ENCODE measurements around the gene CRIP3.

Gene CRIP3

DNA sequence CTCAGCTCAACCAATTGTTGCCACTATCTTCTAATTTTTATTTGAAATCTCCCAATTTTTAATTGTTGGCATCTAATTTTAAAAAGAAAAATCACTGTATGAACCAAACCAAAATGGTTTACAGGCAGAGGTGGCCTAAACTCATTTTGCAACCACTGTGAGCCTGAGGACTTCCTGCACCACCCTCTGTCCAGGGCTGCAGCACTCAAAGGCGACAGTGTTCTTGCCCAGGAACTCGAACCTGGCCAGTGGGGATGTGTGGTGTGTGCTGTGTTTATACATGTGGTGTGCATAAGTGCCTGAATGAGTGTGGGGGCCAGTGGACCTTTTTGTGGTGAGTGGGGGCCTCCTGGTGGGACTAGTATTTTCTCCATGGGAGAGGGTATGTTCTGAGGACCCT is 34.9 kb downstream of the CRIP3 start:
- DNase-seq (ENCODE audit: low read depth) = no peak

DNA sequence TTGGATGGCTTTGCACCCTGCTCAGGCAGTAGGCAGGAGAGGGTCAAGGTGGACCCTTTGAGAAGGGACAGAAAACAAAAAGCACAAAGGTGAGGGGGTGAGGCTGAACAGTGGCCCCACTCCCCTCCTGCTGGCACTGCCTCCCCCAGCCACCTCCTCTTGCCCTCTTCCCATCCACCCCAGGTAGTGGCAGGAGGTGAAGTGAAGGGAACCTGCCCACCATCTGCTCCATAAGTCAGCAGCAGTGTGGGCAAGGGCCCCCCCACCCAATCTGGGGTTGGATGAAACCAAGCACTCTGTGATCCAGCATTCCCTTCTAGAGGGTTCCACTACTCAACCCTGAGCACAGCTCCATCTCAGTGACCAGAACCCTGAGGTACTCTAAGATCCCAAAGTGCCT is 36.7 kb downstream of the CRIP3 start:
- no peak for DNase-seq (ENCODE audit: low read depth)

DNA sequence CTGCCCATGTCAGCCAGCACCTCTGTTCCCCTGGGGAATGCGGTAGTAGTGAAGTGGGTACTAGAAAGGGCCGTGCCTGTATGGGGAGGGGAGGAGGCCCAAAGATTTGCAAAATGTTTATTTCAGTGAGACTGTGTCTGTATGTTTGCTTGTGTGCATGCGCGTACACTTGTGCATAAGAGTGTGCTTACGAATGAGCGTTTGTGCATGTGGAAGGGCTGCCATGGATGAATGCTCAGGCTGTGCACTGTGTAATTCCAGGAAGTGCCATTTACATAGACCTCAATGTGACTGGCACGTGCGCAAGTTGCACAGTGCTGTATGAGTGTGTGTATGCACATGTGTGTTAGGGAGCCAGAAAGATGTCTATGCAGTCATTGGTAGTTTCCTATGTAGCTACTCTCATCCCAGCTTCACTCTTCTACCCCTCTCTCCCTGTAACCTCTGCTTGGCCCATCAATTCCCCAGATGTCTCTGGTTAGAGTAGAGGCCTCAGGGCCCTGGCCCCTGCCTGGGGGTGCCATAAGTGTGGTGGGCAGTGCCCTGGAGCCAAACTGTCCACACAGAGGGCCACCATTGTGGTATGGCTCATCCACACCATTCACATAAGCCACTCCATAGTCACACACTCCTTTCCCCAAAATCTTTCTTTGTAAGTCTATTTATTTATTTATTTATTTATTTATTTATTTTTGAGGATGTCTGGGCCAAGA is 37.4 kb downstream of the CRIP3 start:
- no peak for DNase-seq (ENCODE audit: low read depth)

DNA sequence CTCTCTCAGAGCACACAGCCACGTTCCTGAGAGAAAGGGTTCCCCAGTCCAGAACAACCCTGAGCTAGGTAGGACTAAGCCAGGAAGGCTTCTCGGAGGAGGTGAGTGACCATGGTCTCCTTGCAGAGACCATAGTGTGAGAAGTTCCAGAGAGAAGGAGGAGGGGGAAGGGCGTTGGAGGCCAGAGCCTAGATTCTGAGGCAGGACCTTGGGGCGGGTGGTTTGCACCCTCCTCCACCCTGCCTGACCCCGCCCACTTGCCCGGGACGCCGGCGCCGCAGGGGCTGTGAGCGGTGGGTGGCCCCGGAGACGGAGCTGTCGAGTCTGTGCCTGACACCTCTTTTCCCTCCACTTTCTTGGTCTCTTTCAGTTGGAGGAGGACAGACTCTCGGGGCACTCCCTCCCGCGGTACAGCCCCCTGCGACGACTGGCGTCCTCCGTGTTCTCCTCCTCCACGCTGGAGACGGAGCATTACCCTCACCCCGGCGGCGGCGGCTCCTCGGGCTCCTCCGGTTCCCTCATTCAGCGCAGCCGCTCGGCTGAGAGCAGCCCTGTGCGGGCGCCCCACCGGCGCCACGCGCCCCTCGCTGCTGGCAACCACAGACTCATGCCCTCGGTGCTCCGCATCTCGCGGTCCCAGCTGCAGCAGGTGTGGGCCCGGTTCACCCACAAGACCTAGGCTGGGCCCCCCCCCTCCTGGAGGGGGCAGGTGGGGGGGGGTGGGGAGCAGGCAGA is 39.2 kb downstream of the CRIP3 start:
- DNase-seq (ENCODE audit: low read depth) = peak; percentile 35

DNA sequence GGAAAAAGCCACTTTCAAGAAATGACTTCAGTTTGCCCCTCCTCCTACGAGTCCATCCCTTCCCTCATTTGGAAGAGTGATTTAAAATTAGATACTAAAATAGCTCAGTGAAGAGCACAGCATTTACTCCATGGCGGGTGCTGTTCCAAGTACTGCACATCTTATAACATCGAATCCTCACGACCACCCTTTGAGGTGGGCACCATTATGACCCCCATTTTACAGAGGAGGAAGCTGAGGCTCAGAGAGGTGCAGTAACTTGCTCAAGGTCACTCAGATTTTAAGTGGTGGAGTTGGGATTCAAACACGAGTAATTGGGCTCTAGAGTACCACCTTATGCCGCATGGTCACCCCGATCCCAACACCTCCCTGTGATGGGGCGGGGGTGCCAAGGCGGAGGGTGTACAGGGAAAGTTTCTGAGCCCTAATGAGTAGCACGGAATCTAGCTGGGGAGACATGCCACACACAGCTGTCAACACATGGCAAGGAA is 39.8 kb downstream of the CRIP3 start:
- DNase-seq (ENCODE audit: low read depth) = no peak

DNA sequence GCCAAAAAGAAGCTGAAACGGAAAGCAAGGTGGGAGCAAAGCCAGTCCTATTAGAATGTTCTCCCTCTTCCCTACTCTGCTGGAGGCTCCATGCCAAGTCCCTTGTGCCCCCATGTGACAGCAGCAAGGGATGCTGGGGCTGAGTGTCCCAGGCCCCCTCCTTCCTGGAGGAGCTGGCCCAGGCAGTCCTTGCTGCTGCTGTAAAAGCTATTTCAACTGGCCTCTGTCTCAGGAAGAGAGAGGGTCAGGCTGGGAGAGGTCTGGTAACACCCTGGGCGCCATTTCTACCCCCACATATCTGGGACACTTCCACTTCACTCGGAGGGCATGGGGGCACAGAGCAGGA is 40.3 kb downstream of the CRIP3 start:
- no peak for DNase-seq (ENCODE audit: low read depth)

DNA sequence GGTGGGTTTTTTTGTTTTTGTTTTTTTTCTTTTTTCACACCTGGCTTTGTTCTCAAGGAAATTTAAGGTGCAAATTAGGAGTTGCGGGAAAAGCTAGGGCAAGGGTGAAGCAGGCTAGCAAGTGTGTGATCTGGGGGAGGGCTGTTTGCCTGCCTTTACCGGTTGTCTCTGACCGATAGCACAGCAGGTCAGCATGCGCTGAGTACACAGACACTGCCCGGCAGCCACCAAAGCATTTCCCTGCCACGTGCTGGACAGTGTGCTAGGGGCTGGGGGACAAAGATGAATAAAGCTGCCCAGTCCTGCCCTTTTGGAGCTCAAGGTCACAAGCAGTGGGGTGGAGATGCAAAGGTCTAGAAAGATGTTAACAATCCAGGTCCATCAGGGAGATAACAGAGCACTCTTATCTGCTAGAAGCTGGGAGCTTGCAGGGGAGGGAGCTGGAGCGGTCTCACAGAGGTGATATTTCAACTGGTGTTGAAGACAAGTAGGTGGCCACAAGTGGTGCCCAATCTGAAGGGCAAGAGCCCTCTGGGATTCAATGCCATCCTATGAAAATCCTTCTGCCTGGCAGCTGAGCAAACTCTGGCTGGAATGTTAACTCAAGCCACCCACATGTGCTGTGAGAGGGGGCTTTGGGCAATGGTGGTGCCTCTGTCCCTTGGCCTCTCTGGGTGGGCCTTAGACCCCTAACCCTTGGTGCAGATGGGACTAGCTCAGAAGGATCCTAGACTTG is 40.8 kb downstream of the CRIP3 start:
- no peak for DNase-seq (ENCODE audit: low read depth)

DNA sequence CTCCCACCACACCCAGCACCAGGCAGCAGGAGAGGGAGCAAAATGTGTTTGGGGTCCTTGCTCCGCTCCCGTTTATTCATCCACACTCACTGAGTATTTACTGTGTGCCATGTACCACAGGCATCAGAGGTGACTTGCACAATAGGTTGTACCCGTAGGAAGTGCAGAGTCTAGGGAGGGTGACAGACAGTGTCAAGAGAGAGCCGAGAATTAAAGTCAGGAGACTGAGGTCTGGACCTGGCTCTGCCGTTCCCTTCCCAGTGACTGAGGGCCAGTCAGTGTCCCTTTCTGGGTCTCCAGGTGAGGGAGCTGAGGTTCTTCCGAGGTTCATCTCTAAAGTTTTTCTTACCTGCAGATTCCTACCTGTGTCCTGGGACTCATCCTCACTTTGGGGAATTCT is 43.1 kb downstream of the CRIP3 start:
- no peak for DNase-seq (ENCODE audit: low read depth)

DNA sequence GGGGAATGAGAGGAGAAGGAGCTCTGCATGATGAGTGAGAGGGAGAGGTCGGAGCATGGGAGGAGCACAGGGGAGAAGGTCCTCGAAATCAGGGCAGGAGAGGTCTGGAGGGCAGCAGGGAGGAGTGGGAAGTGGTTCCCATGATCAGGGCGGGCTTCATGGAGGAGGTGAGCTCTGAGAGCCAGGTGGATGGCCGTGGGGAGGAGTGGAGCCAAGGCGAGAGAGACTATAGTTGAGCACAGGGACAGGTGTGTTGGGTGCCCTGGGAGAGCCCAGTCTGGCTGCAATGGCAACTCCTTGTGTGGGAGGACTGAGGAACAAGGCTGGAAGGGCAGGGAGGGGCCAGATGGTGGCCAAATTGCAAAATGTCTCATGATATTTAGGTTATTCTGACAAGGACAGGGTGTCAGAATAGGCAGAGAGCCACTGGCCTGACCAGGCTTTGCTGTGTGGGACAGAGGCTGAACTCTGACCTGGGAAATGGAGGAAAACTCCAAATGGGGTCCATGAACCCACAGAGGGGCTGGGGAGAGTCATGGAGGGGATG is 44.0 kb downstream of the CRIP3 start:
- DNase-seq (ENCODE audit: low read depth) = no peak

DNA sequence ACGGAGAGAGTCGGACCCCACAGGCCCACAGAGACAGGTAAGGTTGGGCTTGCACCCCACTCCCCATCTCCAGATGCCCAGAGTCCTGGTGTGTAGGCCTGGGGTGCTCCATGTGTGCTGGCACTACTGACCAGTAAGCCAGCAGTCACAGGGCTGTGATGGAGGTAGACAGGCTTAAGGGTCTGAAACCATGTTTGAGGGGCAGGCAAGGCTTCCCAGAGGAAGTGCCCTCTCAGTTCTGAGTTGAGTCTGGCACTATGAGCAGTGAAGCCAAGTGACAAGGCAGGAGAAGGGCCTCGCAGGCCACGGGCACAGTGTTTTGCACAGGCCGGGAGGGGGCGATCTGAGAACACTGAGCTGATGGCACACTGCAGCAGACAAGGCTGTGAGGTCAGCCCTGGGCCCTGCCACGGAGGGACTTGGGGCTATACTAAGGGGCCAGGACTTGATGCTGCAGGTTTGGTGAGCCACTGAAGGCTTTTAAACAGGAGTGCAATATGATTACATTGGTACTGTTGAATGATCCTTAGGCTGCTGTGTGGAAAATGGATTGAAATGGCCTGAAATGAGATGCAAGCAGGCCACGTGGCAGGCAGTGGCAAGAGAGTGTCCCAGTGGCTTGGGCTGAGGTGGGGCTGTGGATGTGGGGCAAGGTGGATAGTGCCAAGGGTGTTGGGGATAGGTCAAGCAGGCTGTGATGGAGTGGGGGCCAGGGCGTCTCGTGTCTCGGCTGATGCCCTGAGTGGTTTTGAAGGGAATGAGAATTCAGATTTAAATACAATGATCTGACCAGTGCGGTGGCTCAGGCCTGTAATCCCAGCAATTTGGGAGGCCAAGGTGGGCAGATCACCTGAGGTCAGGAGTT is 45.1 kb downstream of the CRIP3 start:
- peak; percentile 67 for DNase-seq (ENCODE audit: low read depth)

DNA sequence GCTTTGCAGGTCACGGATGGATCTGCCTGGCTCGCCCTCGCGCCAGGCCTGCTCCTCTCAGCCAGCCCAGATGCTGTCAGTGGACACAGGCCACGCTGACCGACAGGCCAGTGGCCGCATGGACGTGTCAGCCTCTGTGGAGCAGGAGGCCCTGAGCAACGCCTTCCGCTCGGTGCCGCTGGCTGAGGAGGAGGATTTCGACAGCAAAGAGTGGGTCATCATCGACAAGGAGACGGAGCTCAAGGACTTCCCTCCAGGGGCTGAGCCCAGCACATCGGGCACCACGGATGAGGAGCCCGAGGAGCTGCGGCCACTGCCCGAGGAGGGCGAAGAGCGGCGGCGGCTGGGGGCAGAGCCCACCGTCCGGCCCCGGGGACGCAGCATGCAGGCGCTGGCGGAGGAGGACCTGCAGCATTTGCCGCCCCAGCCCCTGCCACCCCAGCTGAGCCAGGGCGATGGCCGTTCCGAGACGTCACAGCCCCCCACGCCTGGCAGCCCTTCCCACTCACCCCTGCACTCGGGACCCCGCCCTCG is 45.8 kb downstream of the CRIP3 start:
- no peak for DNase-seq (ENCODE audit: low read depth)

DNA sequence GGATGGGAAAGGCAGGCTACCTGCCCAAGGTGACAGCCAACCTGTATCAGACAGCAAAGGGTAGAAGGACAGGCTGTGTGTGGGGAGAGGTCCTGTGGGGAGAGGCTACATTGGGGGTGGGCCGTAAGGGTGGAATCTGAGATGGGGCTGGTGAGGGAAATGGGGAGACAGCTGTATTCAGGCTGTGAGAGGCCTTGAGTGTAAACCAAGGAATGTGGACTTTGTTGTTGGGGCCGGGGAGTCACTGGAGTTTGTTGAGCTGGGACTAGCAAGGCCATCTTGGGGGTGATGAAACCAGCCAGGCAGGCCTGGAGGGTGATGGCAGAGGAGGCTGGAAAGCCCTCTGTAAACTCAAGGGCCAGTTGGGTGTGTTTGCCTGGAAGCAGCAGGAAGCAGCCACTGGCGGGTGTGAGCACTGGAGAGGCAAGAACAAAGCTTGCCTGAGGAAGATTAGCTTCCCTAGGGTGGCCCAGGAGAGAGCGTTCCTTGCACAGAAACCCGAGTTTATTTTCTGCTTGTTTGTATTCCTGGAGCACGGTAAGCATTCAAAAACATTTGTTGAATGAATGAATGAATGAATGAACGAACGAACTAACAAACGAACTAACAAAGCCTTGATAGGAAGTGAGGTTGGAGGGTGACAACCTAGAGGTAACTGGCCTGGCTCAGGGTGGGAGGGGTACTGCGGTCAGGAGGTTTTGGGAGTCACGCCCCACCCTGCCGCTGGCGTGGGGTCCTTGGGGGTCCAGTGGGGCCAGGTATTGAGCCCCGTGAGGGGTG is 46.4 kb downstream of the CRIP3 start:
- no peak for DNase-seq (ENCODE audit: low read depth)

DNA sequence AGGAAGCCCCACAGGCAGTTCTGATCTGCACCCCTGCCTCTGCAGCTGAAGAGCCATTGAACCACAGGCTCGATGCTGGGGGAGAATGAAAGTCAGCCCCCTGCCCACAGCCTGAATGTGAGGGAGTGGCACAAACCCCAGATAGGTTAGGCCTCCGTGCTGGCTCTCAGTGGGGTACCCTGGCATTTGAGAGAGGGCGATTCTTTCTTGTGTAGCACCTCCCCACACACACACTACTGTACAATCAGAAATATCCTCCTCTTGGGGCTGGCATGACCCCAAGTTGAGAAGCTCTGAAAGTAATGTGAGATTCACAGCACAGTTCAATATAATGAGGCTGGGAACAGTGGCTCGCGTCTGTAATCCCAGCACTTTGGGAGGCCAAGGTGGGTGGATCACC is 47.4 kb downstream of the CRIP3 start:
- no peak for DNase-seq (ENCODE audit: low read depth)

DNA sequence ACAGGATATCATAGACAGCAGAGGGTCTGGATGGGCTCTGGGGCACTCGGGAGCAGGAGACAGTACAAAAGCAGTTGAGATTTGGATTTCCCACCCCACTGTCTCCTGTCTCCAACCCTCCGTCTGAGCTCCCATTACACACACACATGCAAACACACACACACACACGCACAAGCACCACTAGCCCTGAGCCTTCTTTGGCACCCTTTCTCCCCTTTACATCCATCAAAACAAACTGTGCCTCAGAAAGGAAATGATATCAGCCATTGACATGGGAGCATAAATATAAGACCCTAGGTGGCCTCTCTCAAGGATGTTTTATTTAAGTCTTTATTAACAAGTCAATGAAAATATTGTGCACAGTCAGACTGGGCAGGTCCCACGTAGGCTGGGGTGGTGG is 47.8 kb downstream of the CRIP3 start:
- DNase-seq (ENCODE audit: low read depth) = no peak

DNA sequence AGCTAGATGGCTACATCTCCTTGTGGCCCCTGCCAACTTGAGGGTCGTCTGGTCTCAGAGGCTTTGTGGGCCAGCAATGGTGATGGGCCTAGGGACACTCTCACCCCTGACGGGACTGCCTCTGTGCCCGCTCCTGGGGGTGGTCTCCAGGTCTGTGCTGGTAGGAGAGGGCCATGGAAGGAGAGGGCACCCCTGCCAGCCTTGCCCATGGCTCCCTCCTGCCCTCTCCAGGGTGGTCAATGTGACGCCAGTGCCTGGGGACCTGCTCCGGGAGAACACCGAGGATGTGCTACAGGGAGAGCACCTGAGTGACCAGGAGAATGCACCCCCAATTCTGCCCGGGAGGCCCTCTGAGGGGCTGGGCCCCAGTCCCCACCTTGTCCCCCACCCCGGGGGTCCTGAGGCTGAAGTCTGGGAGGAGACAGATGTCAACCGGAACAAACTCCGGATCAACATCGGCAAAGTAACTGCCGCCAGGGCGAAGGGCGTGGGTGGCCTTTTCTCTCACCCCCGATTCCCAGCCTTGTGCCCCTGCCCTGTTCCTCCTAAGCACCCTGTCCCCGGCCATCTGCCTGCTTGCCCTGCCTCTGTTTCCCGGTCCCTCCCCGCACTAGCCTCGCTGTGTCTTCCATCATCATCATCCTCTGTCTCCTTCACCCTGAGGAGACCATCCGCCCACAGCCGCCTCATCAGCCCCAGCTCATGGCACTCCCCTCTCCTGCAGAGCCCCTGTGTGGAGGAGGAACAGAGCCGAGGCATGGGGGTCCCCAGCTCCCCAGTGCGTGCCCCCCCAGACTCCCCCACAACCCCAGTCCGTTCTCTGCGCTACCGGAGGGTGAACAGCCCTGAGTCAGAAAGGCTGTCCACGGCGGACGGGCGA is 49.6 kb downstream of the CRIP3 start:
- no peak for DNase-seq (ENCODE audit: low read depth)

DNA sequence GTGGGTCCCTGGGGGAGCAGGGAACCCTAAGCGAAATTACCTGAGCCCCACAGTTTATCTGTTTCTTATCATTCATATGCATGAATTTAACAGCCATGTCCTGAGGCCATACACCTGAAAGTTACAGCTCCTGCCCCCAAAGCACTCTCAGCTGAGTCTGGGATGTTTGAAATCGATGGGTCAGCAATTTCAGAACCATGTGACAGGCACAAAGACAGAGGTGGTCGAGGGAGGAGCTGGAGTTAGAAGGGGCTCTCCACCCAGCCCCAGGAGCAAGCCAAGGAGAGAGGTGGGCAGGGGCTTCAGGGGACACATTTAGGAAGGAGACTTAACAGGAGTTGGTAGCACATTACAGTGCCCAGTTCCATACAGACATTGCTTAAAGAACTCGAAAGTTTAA is 50.4 kb downstream of the CRIP3 start:
- DNase-seq (ENCODE audit: low read depth) = no peak

DNA sequence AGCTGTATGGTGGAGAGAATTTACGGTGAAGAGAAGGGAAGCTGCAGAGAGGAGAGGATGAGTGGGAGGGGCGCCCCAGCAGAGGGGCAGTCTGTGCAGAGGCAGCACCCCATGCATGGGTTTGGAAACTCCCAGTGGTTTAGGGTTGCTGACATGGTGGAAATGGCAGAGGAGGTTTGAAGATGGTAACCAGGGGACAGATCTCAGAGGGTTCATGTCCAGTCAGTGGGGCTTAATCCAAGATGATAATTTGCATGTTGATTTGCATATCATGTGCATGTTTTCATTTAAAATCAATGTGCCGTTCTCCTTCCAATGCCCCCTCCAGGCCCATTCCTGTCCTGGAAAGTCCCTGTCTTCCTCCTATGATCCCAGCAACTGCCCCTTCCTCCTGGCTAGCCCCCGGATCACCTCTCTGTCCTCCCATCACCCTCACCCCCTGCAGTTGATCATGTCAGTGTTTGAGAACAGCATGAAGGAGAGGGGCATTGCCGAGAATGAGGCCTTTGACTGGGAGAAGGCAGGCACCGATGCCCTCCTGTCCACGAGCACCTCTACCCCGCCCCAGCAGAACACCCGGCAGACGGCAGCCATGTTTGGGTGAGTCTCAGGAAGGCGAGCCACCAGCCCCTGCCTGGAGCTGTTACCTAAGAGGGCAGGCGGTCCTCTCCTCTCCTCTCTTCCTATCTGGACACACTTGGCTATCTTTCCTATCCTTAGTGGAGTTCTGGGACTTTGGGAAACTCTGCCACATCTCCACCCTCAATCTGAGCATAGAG is 51.1 kb downstream of the CRIP3 start:
- DNase-seq (ENCODE audit: low read depth) = no peak

DNA sequence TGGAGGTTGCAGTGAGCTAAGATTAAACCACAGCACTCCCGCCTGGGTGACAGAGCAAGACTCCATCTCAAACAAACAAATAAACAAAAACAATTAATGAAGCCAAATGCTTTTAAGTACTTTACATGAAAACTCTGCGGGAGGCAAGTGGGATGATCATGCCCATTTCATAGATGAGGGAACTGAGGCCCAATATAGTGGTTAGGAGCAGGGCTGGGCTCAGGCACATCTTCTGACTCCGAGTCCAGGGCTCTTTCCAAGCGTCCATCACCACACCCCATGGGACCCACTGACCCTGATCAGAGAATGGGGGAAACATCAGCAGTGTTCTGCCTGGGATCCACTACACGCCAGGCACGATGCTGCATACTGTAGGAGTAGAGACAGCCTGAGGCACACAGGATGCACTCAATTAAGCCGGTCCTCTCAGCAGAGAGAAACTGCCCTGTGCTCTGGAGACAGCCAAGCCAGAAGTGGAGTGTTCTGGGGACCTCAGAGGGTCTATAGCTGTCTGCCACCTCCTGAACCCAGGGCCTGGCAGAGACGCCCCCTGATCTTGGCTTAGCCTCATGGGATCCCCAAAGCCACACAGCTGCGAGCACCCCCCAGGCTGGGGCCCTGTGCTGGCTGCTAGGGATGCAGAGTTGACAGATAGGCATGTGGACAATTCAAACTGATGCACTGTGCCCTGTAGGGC is 51.8 kb downstream of the CRIP3 start:
- DNase-seq (ENCODE audit: low read depth) = no peak
